SW480 (cell line): ENCODE data around the gene TRABD2A.

Experiments used
- DNase-seq: peaks from one replicate; pipeline ENCODE4 v3.0.0-alpha.2; 2016; ENCODE audit warnings: low spot score

Gene TRABD2A

DNA sequence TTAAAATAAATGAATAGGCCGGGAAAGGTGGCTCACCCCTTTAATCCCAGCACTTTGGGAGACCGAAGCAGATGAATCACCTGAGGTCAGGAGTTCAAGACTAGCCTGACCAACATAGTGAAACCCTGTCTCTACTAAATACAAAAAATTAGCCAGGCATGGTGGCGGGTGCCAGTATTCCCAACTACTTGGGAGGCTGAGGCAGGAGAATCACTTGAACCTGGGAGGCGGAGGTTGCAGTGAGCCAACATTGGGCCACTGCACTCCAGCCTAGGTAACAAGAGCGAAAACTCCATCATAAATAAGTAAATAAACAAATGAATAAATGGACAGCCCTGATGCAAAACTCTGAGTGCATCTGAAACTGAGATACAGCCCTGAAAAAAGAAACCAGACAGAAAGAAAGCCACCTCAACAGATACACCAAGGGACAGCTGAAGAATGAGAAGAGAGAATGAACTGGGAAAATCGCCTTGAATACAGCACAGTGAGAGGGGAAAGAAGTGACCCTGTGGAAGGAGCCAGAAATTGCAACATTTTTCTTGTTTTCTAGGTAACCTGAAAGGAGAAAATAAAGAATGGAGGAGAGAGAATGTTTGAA lies 64.4 kb downstream of the TRABD2A start:
- DNase-seq: no peak

DNA sequence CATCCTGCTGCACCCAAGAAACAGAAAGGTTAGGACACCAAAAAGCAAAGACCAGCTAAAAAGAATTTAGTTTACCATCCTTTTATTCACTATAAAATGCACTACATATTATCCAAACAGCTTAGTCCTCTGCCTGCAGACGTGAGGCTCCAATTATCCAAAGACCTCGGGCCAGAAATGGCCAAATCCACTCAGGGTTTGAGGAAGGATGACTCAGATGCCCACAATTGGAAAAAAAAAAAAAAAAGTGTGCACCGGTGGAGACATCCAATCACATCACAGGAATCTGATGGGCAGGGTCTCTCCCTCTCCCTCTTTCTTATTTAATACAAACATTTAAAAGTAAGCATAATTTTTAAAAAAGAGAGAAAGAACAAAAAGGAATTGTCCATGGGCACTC lies 65.7 kb downstream of the TRABD2A start:
- no peak for DNase-seq

DNA sequence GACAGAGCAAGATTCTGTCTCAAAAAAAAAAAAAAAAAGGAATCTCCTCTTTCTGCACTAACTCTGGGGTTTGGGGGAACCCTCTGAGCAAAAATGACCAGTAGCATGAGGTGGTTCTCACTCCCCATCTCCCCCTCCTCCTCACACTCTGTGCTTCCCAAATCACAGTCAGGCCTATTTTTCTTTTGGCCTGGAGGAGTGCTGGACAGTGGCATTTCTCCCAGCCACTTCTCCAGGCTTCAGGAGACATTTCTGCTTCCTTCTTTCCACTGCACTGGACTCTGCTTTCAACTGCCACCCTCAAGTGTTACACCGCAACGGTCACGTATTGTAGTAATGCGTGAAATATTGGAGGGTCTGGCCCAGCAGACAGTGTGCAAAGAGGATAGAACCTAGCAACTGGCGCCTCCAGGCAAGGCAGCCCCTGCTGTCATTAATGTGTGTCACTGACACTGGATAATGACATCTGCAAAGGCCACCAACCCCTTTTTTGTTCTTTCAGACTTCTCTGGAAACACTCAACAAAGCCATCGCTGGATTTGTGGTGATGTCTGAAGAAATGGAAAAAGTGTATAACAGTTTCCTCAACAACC lies 68.9 kb downstream of the TRABD2A start:
- DNase-seq: no peak

DNA sequence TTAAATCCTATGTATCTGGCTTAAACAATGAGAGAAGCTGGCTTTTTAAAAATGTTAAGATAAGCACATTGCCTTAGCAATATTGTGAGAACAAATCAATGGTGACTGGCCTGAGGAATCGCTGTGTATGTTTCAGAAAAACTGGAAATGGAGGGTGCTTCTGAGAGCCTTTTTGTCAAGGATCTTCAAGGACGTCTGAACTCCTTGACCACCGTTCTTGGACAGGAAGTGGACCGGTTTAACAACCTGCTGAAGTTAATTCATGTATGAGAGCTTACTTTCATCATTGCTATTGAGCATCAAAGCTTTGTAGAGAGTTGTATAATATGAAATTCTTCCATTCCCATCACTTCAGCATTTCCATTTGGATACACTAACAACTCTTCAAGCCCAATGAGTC lies 72.6 kb downstream of the TRABD2A start:
- DNase-seq: no peak

DNA sequence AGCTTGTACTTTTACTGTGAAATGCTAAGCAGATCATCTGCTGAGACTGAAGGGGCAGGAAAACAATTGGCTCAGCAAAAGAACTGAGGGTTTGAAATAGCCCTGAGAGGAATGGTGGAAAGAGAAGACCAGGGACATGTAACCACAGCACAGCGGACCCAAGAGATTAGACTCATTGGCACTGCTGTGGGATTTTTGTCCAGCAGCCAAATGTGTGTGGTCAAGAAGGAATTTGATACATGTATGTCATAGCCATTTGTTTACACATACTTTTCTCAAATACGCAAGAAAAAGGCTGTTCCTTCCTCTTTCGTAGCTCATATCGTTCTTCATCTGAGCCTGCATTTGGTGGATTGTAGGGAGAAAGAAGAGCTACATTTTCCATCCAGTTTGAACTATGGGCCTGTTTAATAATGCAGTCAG lies 73.8 kb downstream of the TRABD2A start:
- peak; percentile 64 for DNase-seq

DNA sequence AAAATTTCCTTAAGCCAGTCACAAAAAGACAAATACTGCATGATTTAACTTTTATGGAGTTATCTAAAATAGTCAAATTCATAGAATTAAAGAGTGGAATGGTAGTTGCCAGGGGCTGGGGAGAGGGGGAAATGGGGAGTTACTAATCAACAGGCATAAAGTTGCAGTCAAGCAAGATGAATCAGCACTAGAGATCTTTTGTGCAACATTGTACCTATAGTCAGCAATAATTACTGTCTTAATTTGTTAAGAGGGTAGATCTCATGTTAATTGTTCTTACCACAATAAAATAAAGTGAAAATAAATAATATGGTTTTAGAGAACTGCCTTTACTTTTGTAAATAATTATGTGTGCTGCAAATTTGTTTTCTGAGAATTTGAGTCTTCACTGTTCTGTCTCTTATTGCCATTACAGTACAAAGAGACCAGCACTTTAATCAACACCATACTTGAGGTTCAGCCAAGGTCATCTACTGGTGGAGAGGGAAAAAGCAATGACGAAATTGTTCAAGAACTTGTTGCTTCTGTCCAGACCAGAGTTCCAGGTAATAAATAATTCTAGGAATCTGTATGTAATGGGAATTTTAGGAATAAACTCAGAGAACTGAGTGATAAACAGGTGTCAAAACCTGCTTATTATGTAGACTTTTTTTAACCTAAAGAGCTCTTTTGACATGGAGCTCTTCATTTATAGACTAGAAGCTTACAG lies 75.5 kb downstream of the TRABD2A start:
- no peak for DNase-seq

DNA sequence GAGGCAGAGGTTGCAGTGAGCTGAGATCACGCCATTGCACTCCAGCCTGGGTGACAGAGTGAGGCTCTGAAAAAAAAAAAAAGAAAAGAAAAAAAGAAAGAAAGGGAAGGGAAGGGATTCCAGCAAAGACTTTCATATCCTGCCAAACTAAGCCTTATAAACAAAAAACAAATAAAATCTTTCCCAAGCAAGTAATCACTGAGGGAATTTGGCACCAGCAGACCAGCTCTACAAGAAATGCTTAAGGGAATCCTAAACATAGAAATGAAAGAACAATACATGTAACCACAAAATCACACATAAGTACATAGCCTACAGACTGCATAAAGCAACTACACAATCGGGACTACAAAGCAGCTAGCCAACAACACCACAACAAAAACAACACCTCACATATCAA lies 79.1 kb downstream of the TRABD2A start:
- no peak for DNase-seq

DNA sequence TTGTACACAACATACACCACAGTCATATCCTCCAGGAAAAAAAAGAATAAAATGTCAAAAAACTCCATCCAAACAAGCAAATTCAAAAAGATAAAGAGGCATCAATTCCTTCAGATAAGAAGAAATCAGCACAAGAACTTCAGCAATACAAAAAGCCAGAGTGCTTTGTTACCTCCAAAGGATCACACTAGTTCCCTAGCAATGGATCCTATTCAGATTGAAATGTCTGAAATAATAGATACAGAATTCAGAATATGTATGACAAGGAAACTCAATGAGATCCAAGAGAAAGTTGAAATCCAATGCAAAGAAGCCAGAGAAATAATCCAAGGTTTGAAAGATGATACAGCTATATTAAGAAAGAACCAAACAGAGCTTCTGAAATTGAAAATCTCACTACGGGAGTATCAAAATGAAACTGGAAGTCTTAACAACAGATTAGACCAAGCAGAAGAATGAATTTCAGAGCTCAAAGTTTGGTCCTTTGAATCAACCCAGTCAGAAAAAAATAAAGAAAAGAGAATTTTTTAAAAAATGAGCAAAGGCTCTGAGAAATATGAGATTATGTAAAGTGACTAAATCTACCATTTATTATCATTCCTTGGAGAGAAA lies 80.6 kb downstream of the TRABD2A start:
- DNase-seq: no peak

DNA sequence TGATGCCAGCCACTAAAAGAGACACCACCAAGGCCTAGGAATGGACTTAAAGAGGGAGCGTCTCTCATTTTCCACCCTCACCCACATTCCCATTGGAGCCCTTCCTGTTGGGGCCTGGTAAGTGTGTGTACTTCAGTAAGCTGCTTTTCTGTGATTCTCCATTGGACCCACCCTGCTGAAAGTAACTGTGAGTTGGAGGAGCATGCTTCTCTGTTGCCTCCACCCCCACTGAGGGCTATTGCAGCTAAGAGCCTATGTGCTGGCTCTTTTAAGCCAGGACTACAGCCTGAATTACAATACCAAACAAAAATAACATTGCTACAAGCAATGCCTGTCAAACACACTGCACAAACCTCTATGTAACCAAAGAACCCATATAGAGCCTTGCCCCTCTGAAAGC lies 81.1 kb downstream of the TRABD2A start:
- DNase-seq: no peak

DNA sequence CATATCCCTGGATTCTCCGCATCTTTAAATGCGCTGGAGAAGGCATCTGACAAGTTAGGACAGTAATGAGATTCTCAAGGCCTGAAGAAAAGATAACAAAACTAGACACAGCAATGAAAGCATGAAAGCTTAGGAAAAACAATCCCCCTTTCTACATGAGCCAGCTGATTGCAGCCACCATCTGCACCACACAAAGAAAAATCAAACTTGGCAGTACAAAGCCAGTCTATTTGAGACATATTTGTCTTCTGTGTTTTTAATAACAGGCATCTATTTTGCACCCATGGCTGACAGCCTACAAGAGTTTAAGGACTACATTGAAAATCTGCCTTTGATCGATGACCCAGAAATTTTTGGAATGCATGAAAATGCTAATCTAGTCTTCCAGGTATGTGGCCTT lies 83.6 kb downstream of the TRABD2A start:
- no peak for DNase-seq

DNA sequence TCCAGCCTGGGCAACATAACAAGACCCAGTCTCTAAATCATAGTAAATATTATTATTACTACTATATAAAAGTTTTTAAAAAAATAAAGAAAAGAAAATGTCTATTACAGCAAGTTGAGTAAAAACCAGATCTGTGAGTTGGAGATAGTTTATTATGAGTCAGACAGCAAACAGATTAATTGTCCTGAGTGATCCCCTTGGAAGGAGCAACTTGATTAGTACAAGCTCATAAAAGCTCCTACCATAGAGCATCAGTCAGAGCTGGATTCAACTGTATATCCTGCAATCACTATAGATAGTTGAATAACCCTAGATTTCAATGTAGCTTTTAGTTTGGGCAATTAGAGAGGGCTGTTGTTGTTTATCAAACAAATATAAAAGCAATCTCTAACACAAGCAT lies 84.1 kb downstream of the TRABD2A start:
- DNase-seq: no peak

DNA sequence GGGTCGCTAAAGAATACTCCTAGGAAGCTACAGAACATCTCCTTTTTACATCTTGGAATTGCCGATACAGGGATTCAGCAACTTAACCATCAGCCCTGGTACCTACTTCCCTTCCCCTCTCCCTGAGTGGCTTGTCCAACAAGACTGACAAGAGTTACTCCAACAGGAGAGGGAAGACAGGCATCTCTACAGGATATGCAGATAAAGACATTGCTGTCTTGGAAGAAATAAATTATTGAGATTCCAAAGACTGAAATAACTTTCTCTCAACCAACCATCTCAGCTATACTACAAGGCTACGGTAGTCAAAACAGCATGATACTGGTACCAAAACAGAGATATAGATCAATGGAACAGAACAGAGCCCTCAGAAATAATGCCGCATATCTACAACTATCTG lies 87.2 kb downstream of the TRABD2A start:
- DNase-seq: no peak

DNA sequence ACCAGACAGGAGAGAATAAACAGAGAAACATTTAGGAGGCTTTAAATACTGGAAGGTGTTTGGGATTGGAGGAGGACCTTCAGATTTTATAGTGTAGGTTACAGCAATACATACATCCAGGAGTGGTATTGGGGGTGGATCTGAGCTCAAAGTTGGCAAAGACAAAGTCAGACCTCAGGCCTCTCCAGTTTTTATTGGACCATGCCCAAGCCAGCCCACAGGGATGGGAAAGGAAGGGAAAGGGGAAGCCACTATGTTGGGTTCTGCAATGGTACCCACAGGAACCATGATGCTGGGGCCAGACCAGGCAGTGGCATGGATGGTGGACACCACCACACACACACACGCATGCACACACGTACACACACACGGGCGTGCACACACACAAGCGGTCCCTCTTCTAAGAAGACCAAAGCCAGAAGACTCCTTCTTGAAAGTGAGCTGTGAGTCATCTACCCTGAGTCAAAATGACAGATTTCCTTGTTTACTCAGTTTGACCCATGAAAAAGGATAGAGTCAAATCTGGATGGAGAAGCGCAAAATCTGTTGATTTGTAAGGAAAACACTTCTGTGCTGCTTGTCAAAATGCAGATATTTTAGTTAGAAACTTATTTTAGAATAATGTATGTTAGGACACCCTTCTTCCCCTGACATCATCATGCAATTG lies 87.9 kb downstream of the TRABD2A start:
- no peak for DNase-seq

DNA sequence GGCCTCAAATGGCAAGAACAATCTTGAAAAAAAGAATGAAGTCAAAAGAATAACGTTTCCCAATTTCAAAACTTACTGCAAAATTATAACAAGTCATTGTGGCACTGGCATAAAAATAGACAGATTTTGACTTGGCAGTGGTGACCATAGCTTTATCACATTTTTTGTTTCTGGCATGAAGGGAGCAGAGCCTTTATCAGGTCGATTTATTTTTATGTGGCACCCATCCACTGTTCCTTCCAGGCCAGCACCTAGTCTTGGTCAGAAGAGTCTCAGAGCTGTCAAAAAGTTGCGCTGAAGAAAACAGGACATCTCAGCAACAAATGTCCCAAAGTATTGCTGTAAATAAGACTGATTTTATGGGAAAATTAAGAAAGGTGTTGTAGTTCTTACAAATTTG lies 92.4 kb downstream of the TRABD2A start:
- DNase-seq: no peak

DNA sequence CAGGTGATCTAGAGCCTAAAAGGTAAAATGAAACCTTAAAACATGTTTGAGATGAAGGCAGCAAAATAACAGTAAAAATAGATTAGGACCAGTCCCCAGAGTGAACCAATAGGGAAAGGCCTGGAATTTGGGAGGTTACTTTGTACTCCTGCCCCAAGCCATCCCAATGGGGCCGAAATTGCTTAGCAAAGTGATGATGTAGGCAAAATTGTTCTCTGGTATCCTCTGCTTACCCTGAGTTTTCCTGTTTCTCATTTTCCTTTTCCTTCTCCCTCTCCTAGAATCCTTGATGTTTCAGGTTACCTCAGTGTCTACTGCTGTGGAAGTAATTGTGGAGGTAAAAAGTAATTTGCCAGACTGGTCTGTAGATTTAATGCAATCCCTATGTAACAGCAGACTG lies 92.9 kb downstream of the TRABD2A start:
- no peak for DNase-seq

DNA sequence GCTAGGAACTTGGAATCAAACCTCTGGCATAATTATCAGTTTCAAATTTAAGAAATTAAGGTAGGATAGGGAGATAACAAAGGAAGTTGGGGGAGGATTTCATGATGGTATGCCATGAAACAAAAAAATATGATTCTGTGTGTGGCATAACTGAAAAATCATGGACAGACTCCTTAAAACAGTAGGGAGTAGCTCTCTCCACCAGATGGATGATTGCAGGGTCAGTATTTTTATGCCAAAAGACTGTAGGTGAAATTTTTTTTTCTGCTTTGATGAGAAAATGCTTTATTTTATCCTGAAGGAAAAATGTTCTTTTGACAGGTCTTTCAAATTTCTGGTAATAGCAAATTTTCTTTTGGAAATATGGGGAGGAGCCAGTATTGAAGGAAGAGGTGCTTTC lies 94.3 kb downstream of the TRABD2A start:
- no peak for DNase-seq

DNA sequence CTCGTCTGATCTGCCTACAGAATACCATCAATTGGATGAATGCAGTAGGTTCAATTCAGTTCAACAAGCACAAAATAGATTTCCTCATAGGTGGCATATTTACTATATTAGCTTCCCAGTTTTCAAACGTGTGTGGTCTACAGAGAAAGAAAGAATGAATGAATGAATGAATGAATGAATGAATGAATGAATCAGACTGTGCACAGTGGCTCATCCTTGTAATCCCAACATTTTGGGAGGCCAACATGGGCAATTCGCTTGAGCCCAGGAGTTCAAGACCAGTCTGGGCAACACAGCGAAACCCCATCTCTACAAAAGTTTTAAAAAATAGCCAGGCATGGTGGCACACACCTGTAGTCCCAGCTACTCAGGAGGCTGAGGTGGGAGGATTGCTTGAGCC lies 94.9 kb downstream of the TRABD2A start:
- DNase-seq: no peak

DNA sequence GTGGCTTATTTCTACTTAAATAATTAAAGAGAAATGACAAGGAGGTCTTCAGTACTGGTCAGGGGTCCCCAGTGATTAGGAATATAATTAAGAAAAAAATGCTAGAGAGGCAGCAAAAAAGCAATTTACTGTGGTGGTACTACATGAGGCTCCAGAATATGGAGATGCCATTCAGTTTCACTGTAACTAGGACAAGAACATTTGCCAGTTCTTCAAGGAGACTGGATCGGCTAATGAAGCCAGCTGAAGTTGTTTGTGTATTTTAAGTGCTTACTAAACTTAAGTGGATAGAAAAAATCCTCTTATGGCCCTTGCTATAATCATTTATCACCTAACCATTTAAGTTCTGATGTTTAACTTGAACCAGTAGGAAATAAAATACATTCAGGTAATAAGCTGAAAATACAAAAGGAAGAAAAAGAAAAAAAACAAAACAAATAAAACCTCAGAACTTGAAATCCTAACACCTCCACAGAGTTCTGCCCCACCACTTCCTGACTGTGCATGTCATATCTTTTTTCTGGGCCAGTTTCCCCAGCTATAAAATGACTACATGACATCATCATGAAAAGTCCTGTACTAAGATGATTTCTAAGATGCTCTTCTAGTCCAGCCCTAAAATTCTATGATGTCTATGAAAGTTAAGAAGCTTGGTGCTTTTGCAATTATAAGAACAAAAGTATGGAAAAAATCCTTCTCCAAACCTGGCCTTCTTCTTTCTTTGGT lies 98.0 kb downstream of the TRABD2A start:
- no peak for DNase-seq

DNA sequence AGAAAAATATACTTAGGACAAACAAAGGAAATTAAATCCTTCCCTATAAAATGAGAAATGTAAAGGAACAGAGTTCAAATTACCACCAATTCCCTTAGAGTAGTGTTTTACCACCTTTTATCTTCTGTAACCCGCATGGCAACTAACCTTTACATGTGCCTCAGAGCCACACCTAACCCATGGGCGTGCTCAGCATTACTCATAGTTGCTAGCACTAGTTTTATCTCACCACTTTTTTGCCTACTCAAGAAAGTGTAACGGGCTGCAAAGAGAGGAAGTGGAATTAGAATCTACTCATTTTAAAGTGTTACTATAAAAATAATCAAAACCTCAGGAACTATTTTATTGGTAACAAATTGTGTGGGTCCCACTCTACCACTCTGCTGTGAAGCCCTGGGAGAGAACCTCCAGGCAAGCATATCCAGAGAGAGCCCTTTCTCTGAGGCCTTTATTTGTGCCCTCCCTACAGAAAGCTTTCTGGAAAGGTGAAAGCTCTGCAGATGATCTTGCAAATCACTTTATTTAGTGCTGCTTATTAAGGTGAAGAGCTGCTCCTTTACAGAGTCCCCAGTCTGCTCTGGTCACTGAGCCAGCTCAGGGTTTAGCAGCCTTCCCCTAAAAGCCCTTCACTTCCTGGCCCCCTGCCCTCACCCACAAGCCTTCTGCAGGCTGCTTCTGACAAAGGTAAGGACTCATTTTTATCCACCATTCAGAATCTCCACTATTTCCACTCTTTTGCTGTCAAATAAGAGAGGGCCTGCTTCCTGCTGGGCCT lies 98.8 kb downstream of the TRABD2A start:
- peak; percentile 48 for DNase-seq

DNA sequence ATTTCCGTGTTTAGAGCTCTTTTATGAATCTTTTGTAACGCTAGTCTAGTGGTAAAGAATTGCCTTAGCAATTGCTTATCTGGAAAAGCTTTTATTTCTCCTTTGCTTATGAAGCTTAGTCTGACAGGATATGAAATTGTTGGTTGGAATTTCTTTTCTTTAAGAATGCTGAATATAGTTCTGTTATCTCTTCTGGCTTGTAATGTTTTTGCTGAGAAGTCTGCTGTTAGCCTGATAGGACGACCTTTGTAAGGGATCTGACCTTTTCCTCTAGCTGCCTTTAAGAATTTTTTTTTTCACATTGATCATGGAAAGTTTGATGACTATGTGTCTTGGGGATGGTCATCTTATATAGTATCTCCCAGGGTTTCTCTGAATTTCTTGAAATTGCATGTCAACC lies 101.1 kb downstream of the TRABD2A start:
- no peak for DNase-seq
